Peyer's patch (tissue), 4 donors: ENCODE results near the gene ADAM17.

ENCODE experiments used
- POLR2A ChIP-seq, 2 donors: fragments of 450-650 bp; IDR thresholded peaks; one replicate each; pipeline ENCODE4 v1.5.1; 2017; ENCODE audit warnings: antibody characterized with exemption in 2 of 2, mild to moderate bottlenecking in 2 of 2, moderate library complexity in 2 of 2
- TF ChIP-seq, protein P1 (sequence below), 6 experiments: fragments of 450-650 bp in 4 of 6; fragments of 200-600 bp in 2 of 6; sonication (generic) in 1 of 6; IDR thresholded peaks; one replicate each; pipeline ENCODE4 v1.5.1; 2017 to 2019; ENCODE audit warnings: antibody characterized with exemption in 6 of 6, mild to moderate bottlenecking in 3 of 6, moderate library complexity in 1 of 6

- TF ChIP-seq, protein P1, sequence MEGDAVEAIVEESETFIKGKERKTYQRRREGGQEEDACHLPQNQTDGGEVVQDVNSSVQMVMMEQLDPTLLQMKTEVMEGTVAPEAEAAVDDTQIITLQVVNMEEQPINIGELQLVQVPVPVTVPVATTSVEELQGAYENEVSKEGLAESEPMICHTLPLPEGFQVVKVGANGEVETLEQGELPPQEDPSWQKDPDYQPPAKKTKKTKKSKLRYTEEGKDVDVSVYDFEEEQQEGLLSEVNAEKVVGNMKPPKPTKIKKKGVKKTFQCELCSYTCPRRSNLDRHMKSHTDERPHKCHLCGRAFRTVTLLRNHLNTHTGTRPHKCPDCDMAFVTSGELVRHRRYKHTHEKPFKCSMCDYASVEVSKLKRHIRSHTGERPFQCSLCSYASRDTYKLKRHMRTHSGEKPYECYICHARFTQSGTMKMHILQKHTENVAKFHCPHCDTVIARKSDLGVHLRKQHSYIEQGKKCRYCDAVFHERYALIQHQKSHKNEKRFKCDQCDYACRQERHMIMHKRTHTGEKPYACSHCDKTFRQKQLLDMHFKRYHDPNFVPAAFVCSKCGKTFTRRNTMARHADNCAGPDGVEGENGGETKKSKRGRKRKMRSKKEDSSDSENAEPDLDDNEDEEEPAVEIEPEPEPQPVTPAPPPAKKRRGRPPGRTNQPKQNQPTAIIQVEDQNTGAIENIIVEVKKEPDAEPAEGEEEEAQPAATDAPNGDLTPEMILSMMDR (IDR thresholded peaks at IDR 0.05): no peak
- no peak for TF ChIP-seq POLR2A (IDR thresholded peaks at IDR 0.05)
These were observed 75.5 kb downstream of the ADAM17 start for GRCh38 chr2:9480157-9480556.
